Activated naive CD8-positive, alpha-beta T cell treated with anti-CD3 and anti-CD28 coated beads, Interleukin-2, amount 50 U/mL, for 24 hours (primary cell): ENCODE results near the gene MRPL37.

Experiments
- ATAC-seq: fragments of 150-1000 bp; cut with Tn5 transposase; one replicate; pipeline ENCODE4 v1.10.0; 2021
- DNase-seq: peaks from one replicate; pipeline ENCODE4 v3.0.0; 2021
- H3K27ac Mint-ChIP-seq: one replicate; pipeline ENCODE4 v1.8.0; 2021; ENCODE audit warnings: mild to moderate bottlenecking, mixed read lengths
- H3K27me3 Mint-ChIP-seq: one replicate; pipeline ENCODE4 v1.8.0; 2021; ENCODE audit warnings: mixed read lengths
- H3K36me3 Mint-ChIP-seq: one replicate; pipeline ENCODE4 v1.8.0; 2021; ENCODE audit warnings: low read depth, mixed read lengths
- H3K4me1 Mint-ChIP-seq: one replicate; pipeline ENCODE4 v1.8.0; 2021; ENCODE audit warnings: mixed read lengths
- H3K4me3 Mint-ChIP-seq: one replicate; pipeline ENCODE4 v1.8.0; 2021; ENCODE audit warnings: mild to moderate bottlenecking, moderate library complexity, mixed read lengths
- H3K9me3 Mint-ChIP-seq: one replicate; pipeline ENCODE4 v1.8.0; 2021; ENCODE audit warnings: mixed read lengths

Gene MRPL37

GRCh38 chr1:54199765-54200518 is at the start of gene MRPL37, which contains the start of gene CYB5RL:
Gene MRPL37 (plus strand): TSS chr1:54200167. CDS start chr1:54200244, 77 bp downstream.
Gene CYB5RL (minus strand): TSS chr1:54200030. CDS start chr1:54195616, 4,414 bp downstream.
- peak; percentile 89 for DNase-seq
- H3K9me3 Mint-ChIP-seq = no peaks in the 10 kb centered on the region
- H3K36me3 Mint-ChIP-seq = peaks cover 25% of the 10 kb centered on the region
- no peaks in the 10 kb centered on the region for H3K27me3 Mint-ChIP-seq
- peaks cover 32% of the 10 kb centered on the region for H3K4me1 Mint-ChIP-seq
- peak within 1 kb of the TSS; percentile 96 for H3K4me3 Mint-ChIP-seq
- ATAC-seq = peak; percentile 97
- peak within 1 kb of the TSS; percentile 93 for H3K27ac Mint-ChIP-seq

DNA sequence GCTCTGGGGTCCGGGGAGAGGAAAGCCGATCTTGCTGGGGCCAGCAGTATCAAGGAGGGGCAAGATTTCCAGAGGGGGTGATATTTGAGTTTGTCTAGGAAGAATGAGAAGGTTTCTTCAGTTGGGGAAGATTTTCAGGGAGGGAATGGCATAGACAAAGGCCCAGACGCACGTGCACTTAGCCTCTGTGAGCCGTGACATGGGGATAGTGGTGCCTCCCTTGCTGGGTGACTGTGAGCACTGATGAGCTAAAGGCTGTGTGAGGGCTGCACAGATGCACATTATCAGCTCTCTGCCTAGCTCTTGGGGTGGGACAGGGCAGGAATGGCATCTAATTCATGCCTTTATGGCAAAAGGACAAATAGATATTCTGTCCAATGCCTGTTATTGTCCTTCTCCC is 49.0 kb upstream of the MRPL37 start:
- DNase-seq = no peak
- Mint-ChIP-seq H3K36me3 (no peaks in the 10 kb centered on the region), H3K27me3 (no peaks in the 10 kb centered on the region), H3K4me3 (no peak overlapping the region), H3K4me1 (no peaks in the 10 kb centered on the region), H3K27ac (no peak overlapping the region), H3K9me3 (no peaks in the 10 kb centered on the region)
- no peak for ATAC-seq

- ATAC-seq (no peak), DNase-seq (no peak)
- Mint-ChIP-seq H3K36me3 (no peaks in the 10 kb centered on the region), H3K27ac (no peak within 1 kb of the TSS), H3K4me1 (no peaks in the 10 kb centered on the region), H3K27me3 (no peaks in the 10 kb centered on the region), H3K4me3 (no peak within 1 kb of the TSS), H3K9me3 (no peaks in the 10 kb centered on the region)
These were observed 47.3 kb upstream of the MRPL37 start, which contains the start of gene CDCP2 for GRCh38 chr1:54152696-54153095. Gene CDCP2 (minus strand): TSS chr1:54153000. CDS start chr1:54152922, 78 bp downstream.

- DNase-seq (no peak), ATAC-seq (no peak)
- Mint-ChIP-seq H3K4me1 (no peaks in the 10 kb centered on the region), H3K36me3 (no peaks in the 10 kb centered on the region), H3K9me3 (no peaks in the 10 kb centered on the region), H3K4me3 (no peak overlapping the region), H3K27me3 (no peaks in the 10 kb centered on the region), H3K27ac (no peak overlapping the region)
These were observed 46.2 kb upstream of the MRPL37 start for GRCh38 chr1:54153535-54154439.

DNA sequence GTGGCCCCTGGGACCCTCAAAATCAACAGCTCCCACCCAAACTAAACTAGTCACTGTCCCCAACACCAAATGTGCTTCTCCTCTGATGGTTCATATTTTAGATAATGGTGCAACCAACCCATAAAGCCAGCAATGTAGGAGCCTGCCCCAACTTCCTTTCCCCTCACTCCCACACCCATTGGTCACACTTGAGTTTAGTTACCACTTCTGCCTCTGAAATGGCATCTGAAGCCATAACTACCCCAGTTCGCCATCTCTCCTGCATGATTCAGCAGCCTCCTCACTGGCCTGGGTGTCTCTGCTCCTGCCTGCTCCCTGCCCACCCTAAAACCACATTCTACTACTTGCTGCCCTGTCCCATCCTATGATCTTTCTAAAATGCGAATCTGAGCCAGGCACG is 43.8 kb upstream of the MRPL37 start:
- H3K4me3 Mint-ChIP-seq = no peak overlapping the region
- H3K27ac Mint-ChIP-seq = no peak overlapping the region
- ATAC-seq (no peak), DNase-seq (no peak)
- no peaks in the 10 kb centered on the region for H3K36me3 Mint-ChIP-seq
- H3K9me3 Mint-ChIP-seq = no peaks in the 10 kb centered on the region
- H3K27me3 Mint-ChIP-seq = no peaks in the 10 kb centered on the region
- no peaks in the 10 kb centered on the region for H3K4me1 Mint-ChIP-seq

GRCh38 chr1:54156986-54157385 is 43.0 kb upstream of the MRPL37 start:
- H3K27ac Mint-ChIP-seq = no peak overlapping the region
- H3K27me3 Mint-ChIP-seq = no peaks in the 10 kb centered on the region
- H3K4me1 Mint-ChIP-seq = no peaks in the 10 kb centered on the region
- ATAC-seq = no peak
- no peaks in the 10 kb centered on the region for H3K36me3 Mint-ChIP-seq
- H3K4me3 Mint-ChIP-seq = no peak overlapping the region
- no peak for DNase-seq
- H3K9me3 Mint-ChIP-seq = no peaks in the 10 kb centered on the region

- H3K4me1 Mint-ChIP-seq = no peaks in the 10 kb centered on the region
- no peaks in the 10 kb centered on the region for H3K36me3 Mint-ChIP-seq
- no peak overlapping the region for H3K4me3 Mint-ChIP-seq
- DNase-seq = no peak
- no peak overlapping the region for H3K27ac Mint-ChIP-seq
- no peaks in the 10 kb centered on the region for H3K27me3 Mint-ChIP-seq
- no peaks in the 10 kb centered on the region for H3K9me3 Mint-ChIP-seq
- no peak for ATAC-seq
These were observed 42.6 kb upstream of the MRPL37 start for GRCh38 chr1:54157401-54157800.

DNA sequence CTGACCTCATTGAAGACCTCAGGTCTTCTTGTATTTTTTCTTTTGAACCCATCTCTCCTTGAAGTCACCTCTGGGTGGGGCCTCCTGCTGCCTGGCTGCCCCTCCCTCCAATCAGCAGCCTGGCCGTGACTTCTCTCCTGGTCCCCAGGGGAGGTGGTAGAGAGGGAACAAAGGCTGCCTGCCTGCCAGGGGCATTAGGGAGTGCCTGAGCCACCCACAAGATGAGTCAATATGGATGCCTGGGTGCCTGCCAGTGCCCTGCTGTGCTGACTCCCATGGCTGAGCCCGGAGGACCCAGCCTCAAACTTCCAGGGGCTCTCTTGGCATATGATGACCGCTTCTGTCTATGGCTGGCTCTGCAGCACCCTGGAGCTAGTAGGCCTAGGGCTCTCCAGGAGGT is 41.9 kb upstream of the MRPL37 start:
- no peaks in the 10 kb centered on the region for H3K4me1 Mint-ChIP-seq
- H3K9me3 Mint-ChIP-seq = no peaks in the 10 kb centered on the region
- ATAC-seq = no peak
- H3K27ac Mint-ChIP-seq = no peak overlapping the region
- H3K4me3 Mint-ChIP-seq = no peak overlapping the region
- no peaks in the 10 kb centered on the region for H3K36me3 Mint-ChIP-seq
- DNase-seq = no peak
- H3K27me3 Mint-ChIP-seq = no peaks in the 10 kb centered on the region

DNA sequence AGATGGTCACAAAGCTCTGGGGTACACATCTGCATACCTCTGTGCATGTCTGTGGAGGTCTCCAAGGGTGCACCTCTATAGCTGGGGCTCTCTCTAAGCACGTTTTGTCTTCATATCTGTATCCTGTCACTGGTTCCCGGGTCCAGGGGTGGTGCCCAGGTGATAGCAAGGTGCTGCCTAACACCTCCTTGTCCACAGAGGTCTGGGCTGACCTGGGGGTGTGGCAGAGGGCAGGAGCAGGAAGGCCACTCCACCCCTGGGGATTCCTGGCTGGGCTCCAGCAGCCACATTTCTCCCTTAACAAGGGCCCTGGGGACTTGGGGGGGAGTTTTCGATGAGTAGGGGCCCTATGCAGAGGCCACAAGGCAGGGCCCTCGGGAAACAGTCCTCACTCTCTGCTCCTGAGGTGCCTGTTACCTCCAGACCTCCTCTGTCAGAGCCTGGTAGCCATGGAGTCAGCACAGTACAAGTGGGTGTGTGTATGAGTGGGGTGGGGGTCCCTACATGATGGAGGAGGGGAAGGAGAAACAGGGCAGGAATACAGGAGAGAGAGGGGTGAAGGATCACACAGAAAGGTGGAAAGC is 40.1 kb upstream of the MRPL37 start:
- no peaks in the 10 kb centered on the region for H3K36me3 Mint-ChIP-seq
- H3K4me1 Mint-ChIP-seq = no peaks in the 10 kb centered on the region
- ATAC-seq (no peak), DNase-seq (no peak)
- no peak overlapping the region for H3K4me3 Mint-ChIP-seq
- H3K9me3 Mint-ChIP-seq = no peaks in the 10 kb centered on the region
- no peaks in the 10 kb centered on the region for H3K27me3 Mint-ChIP-seq
- no peak overlapping the region for H3K27ac Mint-ChIP-seq

DNA sequence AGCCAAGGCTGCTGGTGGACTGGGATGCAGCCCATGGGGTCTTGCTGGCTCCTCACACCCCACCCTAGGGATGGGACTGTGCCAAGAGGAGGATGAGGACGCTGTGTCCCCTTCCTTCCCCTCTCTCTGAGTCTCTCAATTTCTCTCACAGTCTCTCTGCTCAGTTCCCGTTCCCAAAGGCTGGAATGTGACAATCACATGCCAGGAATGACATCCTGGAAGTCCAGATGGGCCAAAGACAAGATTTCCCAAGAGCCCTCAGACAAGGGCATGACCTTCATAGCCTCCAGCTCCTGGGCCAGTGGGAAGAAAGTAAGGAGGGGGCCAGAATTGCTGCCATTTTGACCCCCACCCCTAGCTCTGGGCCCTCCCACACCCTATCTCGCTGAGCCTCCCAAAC is 39.6 kb upstream of the MRPL37 start:
- Mint-ChIP-seq H3K36me3 (no peaks in the 10 kb centered on the region), H3K4me3 (no peak overlapping the region), H3K27ac (no peak overlapping the region), H3K4me1 (no peaks in the 10 kb centered on the region), H3K9me3 (no peaks in the 10 kb centered on the region), H3K27me3 (no peaks in the 10 kb centered on the region)
- ATAC-seq (no peak), DNase-seq (no peak)

- Mint-ChIP-seq H3K4me1 (no peaks in the 10 kb centered on the region), H3K36me3 (no peaks in the 10 kb centered on the region), H3K4me3 (no peak overlapping the region), H3K9me3 (no peaks in the 10 kb centered on the region), H3K27me3 (no peaks in the 10 kb centered on the region), H3K27ac (no peak overlapping the region)
- DNase-seq = no peak
- no peak for ATAC-seq
These were observed 38.3 kb upstream of the MRPL37 start for GRCh38 chr1:54161495-54162168.

DNA sequence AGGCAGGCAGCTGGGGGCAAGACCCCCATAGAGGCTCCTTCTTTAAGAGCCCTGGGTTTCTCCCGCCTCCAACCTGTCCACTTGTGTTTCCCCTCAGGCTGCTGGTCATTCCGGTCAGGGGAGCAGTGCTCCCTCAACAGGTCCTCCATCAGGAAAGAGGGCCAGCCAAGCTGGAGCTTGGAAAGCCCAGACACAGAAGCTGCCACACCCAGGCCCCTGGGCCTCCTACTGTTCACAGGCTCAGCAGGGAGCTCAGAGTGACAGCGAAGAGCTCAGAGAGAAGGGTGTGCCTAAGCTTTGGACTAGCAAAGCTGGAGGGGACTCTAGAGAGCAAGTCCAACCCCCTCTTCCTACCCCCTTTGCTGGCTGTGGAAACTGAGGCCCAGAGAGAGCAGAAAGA is 36.9 kb upstream of the MRPL37 start:
- DNase-seq (no peak), ATAC-seq (no peak)
- Mint-ChIP-seq H3K9me3 (no peaks in the 10 kb centered on the region), H3K4me1 (no peaks in the 10 kb centered on the region), H3K27ac (no peak overlapping the region), H3K4me3 (no peak overlapping the region), H3K36me3 (no peaks in the 10 kb centered on the region), H3K27me3 (no peaks in the 10 kb centered on the region)

DNA sequence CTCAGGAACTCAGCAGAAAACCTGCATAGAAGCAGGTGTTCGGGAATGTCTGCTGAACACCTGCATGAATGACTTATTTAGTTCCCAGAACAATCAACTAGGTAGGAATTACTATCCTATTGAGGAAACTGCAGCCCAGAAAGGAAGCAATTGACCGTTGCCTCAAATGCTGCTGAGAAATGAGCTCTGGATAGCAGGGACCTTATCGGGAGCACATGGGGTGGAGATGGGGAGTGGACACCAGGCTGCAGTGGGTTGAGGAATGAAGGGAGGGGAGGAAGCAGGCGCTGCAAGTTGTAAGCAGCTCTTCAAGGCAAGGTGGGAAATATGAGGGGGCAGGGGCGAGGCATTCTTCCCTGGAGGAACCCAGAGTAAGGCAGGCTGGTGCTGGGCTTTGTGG is 36.4 kb upstream of the MRPL37 start:
- Mint-ChIP-seq H3K4me3 (no peak overlapping the region), H3K9me3 (no peaks in the 10 kb centered on the region), H3K4me1 (no peaks in the 10 kb centered on the region), H3K27ac (no peak overlapping the region), H3K27me3 (no peaks in the 10 kb centered on the region), H3K36me3 (no peaks in the 10 kb centered on the region)
- ATAC-seq = no peak
- no peak for DNase-seq

- no peak for ATAC-seq
- no peaks in the 10 kb centered on the region for H3K27me3 Mint-ChIP-seq
- H3K36me3 Mint-ChIP-seq = no peaks in the 10 kb centered on the region
- no peaks in the 10 kb centered on the region for H3K4me1 Mint-ChIP-seq
- no peak for DNase-seq
- no peak overlapping the region for H3K27ac Mint-ChIP-seq
- no peak overlapping the region for H3K4me3 Mint-ChIP-seq
- no peaks in the 10 kb centered on the region for H3K9me3 Mint-ChIP-seq
These were observed 34.8 kb upstream of the MRPL37 start for GRCh38 chr1:54165146-54165545.
